Breast epithelium (tissue), 4 donors: Measurements from ENCODE around the gene SPTBN1. TPM values are rescaled to one million over a fixed set of nuclear protein-coding genes. Genes with fewer than 3 reads are reported as not detected.

ENCODE experiments used
- DNase-seq, 2 donors: peaks; one replicate each; pipeline ENCODE4 v3.0.0-alpha.2; 2019; ENCODE audit warnings: low spot score in 2 of 2
- H3K27ac ChIP-seq, 2 donors: fragments of 200-600 bp; sonication (generic) in 1 of 2; one replicate each; pipeline ENCODE4 v1.5.1; 2016 to 2019; ENCODE audit warnings: mild to moderate bottlenecking in 1 of 2
- H3K27me3 ChIP-seq, 2 donors: fragments of 200-600 bp; sonication (generic) in 1 of 2; one replicate each; pipeline versions ENCODE4 v1.5.1 to v1.6.0; 2017 to 2019; ENCODE audit warnings: control low read depth in 1 of 2, mild to moderate bottlenecking in 1 of 2
- H3K36me3 ChIP-seq: fragments of 200-600 bp; one replicate; pipeline ENCODE4 v1.5.1; 2019
- H3K4me1 ChIP-seq, 2 donors: fragments of 200-600 bp; sonication (generic); one replicate each; pipeline ENCODE4 v1.5.1; 2016 to 2019; ENCODE audit warnings: control low read depth in 1 of 2
- H3K4me3 ChIP-seq, 3 donors: fragments of 200-600 bp; sonication (generic); 1 replicate in 2 of 3; 2 replicates in 1 of 3; pipeline ENCODE4 v1.5.1; 2016 to 2019; ENCODE audit warnings: mild to moderate bottlenecking in 3 of 3, moderate library complexity in 2 of 3
- H3K9me3 ChIP-seq, 2 donors: fragments of 200-600 bp; sonication (generic) in 1 of 2; one replicate each; pipeline ENCODE4 v1.5.1; 2016 to 2019; ENCODE audit warnings: control low read depth in 1 of 2
- CTCF ChIP-seq, 3 donors: fragments of 450-650 bp; IDR thresholded peaks; one replicate each; pipeline ENCODE4 v1.5.1; 2016 to 2017; ENCODE audit warnings: antibody characterized with exemption in 3 of 3, mild to moderate bottlenecking in 3 of 3, moderate library complexity in 3 of 3
- POLR2A ChIP-seq: fragments of 450-650 bp; IDR thresholded peaks from one replicate; pipeline ENCODE4 v1.6.1; 2016; ENCODE audit warnings: antibody characterized with exemption, mild to moderate bottlenecking, moderate library complexity
- POLR2AphosphoS5 ChIP-seq, 3 donors: sonication (generic); formaldehyde crosslinking; IDR thresholded peaks; one replicate each; pipeline ENCODE4 v1.6.1; 2017; ENCODE audit warnings: antibody characterized with exemption in 3 of 3
- intact Hi-C: fragments of 100-400 bp; cut with DNase I; formaldehyde crosslinking; loops from one replicate; pipeline ENCODE4 v1.15.1; 2023; ENCODE audit warnings: low total_unique reads
- total RNA-seq, 3 donors: library from RNA; depleted of rRNA; stranded (reverse); fragments of >200 nt; gene quantifications; one replicate each; pipeline ENCODE4 v1.1.0, GENCODE V29; 2016

Gene SPTBN1
- total RNA-seq, 3 donors from 2014 or later = 223 to 1,216 (median 273) TPM

DNA sequence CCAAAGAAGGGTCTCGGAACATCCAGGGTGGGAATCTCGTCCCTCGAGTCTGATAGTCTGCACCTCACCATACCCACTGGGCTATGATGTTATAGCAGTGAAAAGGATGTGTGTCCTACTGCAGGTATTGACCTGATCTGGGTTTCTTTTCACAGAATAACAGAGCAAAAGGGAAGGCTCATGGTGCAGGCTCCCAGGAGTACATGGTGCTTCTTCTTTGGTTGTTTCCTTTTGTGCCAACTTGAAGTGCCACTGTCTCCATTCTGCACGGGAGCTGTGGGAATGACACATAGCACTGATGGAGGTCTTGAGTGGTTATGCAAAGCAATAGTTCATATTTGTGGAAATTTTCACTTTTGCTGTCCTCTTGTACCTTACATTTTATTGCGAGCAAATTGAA, 195.2 kb downstream of the SPTBN1 start:
- no peaks in the 10 kb centered on the region for H3K9me3 ChIP-seq
- H3K36me3 ChIP-seq = peaks cover 18% of the 10 kb centered on the region
- H3K4me1 ChIP-seq = no peaks in the 10 kb centered on the region
- DNase-seq = no peak
- H3K27ac ChIP-seq = no peak overlapping the region
- intact Hi-C loops = no loop called here
- TF ChIP-seq CTCF (IDR thresholded peaks at IDR 0.05) (no peak), POLR2AphosphoS5 (IDR thresholded peaks at IDR 0.05) (no peak), POLR2A (no peak)
- H3K4me3 ChIP-seq = no peak overlapping the region
- no peaks in the 10 kb centered on the region for H3K27me3 ChIP-seq

- no peak for DNase-seq
- intact Hi-C loops = no loop called here
- Histone ChIP-seq H3K36me3 (peaks cover 18% of the 10 kb centered on the region), H3K4me1 (no peaks in the 10 kb centered on the region), H3K27me3 (no peaks in the 10 kb centered on the region), H3K27ac (no peak overlapping the region), H3K9me3 (no peaks in the 10 kb centered on the region), H3K4me3 (no peak overlapping the region)
- TF ChIP-seq CTCF (IDR thresholded peaks at IDR 0.05) = no peak
- no peak for TF ChIP-seq POLR2A
- no peak for TF ChIP-seq POLR2AphosphoS5 (IDR thresholded peaks at IDR 0.05)
Observed at GRCh38 chr2:54652540-54652939, 196.4 kb downstream of the SPTBN1 start.

- Histone ChIP-seq H3K27ac (no peak overlapping the region), H3K4me3 (no peak overlapping the region), H3K36me3 (peaks cover 8% of the 10 kb centered on the region), H3K9me3 (no peaks in the 10 kb centered on the region), H3K27me3 (no peaks in the 10 kb centered on the region), H3K4me1 (no peaks in the 10 kb centered on the region)
- DNase-seq = no peak
- intact Hi-C loops = no loop called here
- TF ChIP-seq POLR2AphosphoS5 (IDR thresholded peaks at IDR 0.05) (no peak), CTCF (IDR thresholded peaks at IDR 0.05) (no peak), POLR2A (no peak)
Observed at GRCh38 chr2:54653572-54654204, 197.6 kb downstream of the SPTBN1 start.

- TF ChIP-seq POLR2AphosphoS5 (IDR thresholded peaks at IDR 0.05) (no peak), POLR2A (no peak)
- H3K4me3 ChIP-seq = no peak overlapping the region
- intact Hi-C loops = no loop called here
- peaks cover 7% of the 10 kb centered on the region for H3K36me3 ChIP-seq
- no peaks in the 10 kb centered on the region for H3K4me1 ChIP-seq
- H3K9me3 ChIP-seq = no peaks in the 10 kb centered on the region
- H3K27ac ChIP-seq = no peak overlapping the region
- no peak for DNase-seq
- no peaks in the 10 kb centered on the region for H3K27me3 ChIP-seq
Observed at GRCh38 chr2:54655046-54655809, 199.1 kb downstream of the SPTBN1 start.

- TF ChIP-seq CTCF (IDR thresholded peaks at IDR 0.05) (no peak), POLR2AphosphoS5 (IDR thresholded peaks at IDR 0.05) (no peak), POLR2A (no peak)
- Histone ChIP-seq H3K27ac (no peak overlapping the region), H3K9me3 (no peaks in the 10 kb centered on the region), H3K36me3 (peaks cover 7% of the 10 kb centered on the region), H3K4me1 (no peaks in the 10 kb centered on the region), H3K27me3 (no peaks in the 10 kb centered on the region), H3K4me3 (no peak overlapping the region)
- DNase-seq = no peak
- intact Hi-C loops = no loop called here
Observed at GRCh38 chr2:54656863-54657262, 200.7 kb downstream of the SPTBN1 start.
